Activated T-helper 2 cell treated with anti-CD3 and anti-CD28 coated beads, Interferon-gamma antibody, Interleukin-2, Interleukin-4, amounts not matched to agents 10 μg/mL and 5 μg/mL and 100 μg/mL, durations not matched to agents 14 hours and 24 hours and 36 hours (primary cell): ENCODE data around the gene PTPRQ. TPM values are rescaled to one million over a fixed set of nuclear protein-coding genes. Genes with fewer than 3 reads are reported as not detected.

Experiments used
- DNase-seq: peaks from one replicate; pipeline ENCODE4 v3.0.0; 2021; ENCODE audit warnings: low spot score
- H3K27ac Mint-ChIP-seq: one replicate; pipeline ENCODE4 v1.8.0; 2021; ENCODE audit warnings: mixed read lengths
- H3K27me3 Mint-ChIP-seq: one replicate; pipeline ENCODE4 v1.8.0; 2021; ENCODE audit warnings: low read depth, mixed read lengths
- H3K36me3 Mint-ChIP-seq: one replicate; pipeline ENCODE4 v1.8.0; 2021; ENCODE audit warnings: low read depth, mixed read lengths
- H3K4me1 Mint-ChIP-seq: one replicate; pipeline ENCODE4 v1.8.0; 2021; ENCODE audit warnings: low read depth, mixed read lengths
- H3K4me3 Mint-ChIP-seq: one replicate; pipeline ENCODE4 v1.8.0; 2021; ENCODE audit warnings: low read depth, mild to moderate bottlenecking, moderate library complexity, mixed read lengths
- H3K9me3 Mint-ChIP-seq: one replicate; pipeline ENCODE4 v1.8.0; 2021; ENCODE audit warnings: mixed read lengths
- intact Hi-C: fragments of 100-400 bp; cut with micrococcal nuclease; formaldehyde crosslinking; loops from one replicate; pipeline ENCODE4 v1.15.1; 2023
- total RNA-seq: library from RNA; stranded (reverse); gene quantifications from 2 replicates; pipeline ENCODE4 v1.2.3, GENCODE V29; 2022

The PTPRQ gene
- total RNA-seq, 1 donor from 2014 or later = not detected

- intact Hi-C loops = no loop called here
- Mint-ChIP-seq H3K4me3 (no peak overlapping the region), H3K27ac (no peak overlapping the region), H3K4me1 (no peaks in the 10 kb centered on the region), H3K27me3 (no peaks in the 10 kb centered on the region), H3K36me3 (no peaks in the 10 kb centered on the region), H3K9me3 (no peaks in the 10 kb centered on the region)
- no peak for DNase-seq
Observed at GRCh38 chr12:80681786-80682185, 237.8 kb downstream of the PTPRQ start.

- H3K27me3 Mint-ChIP-seq = no peaks in the 10 kb centered on the region
- intact Hi-C loops = no loop called here
- H3K27ac Mint-ChIP-seq = no peak overlapping the region
- no peak overlapping the region for H3K4me3 Mint-ChIP-seq
- H3K4me1 Mint-ChIP-seq = no peaks in the 10 kb centered on the region
- H3K36me3 Mint-ChIP-seq = no peaks in the 10 kb centered on the region
- H3K9me3 Mint-ChIP-seq = no peaks in the 10 kb centered on the region
- DNase-seq = no peak
Observed at GRCh38 chr12:80684077-80684495, 240.1 kb downstream of the PTPRQ start.

- no peaks in the 10 kb centered on the region for H3K4me1 Mint-ChIP-seq
- no peak for DNase-seq
- no peak overlapping the region for H3K4me3 Mint-ChIP-seq
- no peak overlapping the region for H3K27ac Mint-ChIP-seq
- no peaks in the 10 kb centered on the region for H3K36me3 Mint-ChIP-seq
- intact Hi-C loops = no loop called here
- no peaks in the 10 kb centered on the region for H3K27me3 Mint-ChIP-seq
- no peaks in the 10 kb centered on the region for H3K9me3 Mint-ChIP-seq
Observed at GRCh38 chr12:80690090-80690489, 246.1 kb downstream of the PTPRQ start.

- Mint-ChIP-seq H3K4me1 (no peaks in the 10 kb centered on the region), H3K27me3 (no peaks in the 10 kb centered on the region), H3K9me3 (no peaks in the 10 kb centered on the region), H3K36me3 (no peaks in the 10 kb centered on the region), H3K27ac (no peak overlapping the region), H3K4me3 (no peak overlapping the region)
- no peak for DNase-seq
- intact Hi-C loops = no loop called here
Observed at GRCh38 chr12:80690513-80690912, 246.5 kb downstream of the PTPRQ start.

GRCh38 chr12:80692114-80692513 is 248.1 kb downstream of the PTPRQ start:
- Mint-ChIP-seq H3K36me3 (no peaks in the 10 kb centered on the region), H3K4me1 (no peaks in the 10 kb centered on the region), H3K4me3 (no peak overlapping the region), H3K27ac (no peak overlapping the region), H3K27me3 (no peaks in the 10 kb centered on the region), H3K9me3 (no peaks in the 10 kb centered on the region)
- no peak for DNase-seq
- intact Hi-C loops = no loop called here

- H3K36me3 Mint-ChIP-seq = no peaks in the 10 kb centered on the region
- H3K27me3 Mint-ChIP-seq = no peaks in the 10 kb centered on the region
- H3K27ac Mint-ChIP-seq = no peak overlapping the region
- H3K9me3 Mint-ChIP-seq = no peaks in the 10 kb centered on the region
- H3K4me1 Mint-ChIP-seq = no peaks in the 10 kb centered on the region
- intact Hi-C loops = no loop called here
- DNase-seq = no peak
- H3K4me3 Mint-ChIP-seq = no peak overlapping the region
Observed at GRCh38 chr12:80697270-80697887, 253.3 kb downstream of the PTPRQ start.

GRCh38 chr12:80698256-80698655 is 254.2 kb downstream of the PTPRQ start:
- intact Hi-C loops = no loop called here
- Mint-ChIP-seq H3K9me3 (no peaks in the 10 kb centered on the region), H3K36me3 (no peaks in the 10 kb centered on the region), H3K4me1 (peaks cover 3% of the 10 kb centered on the region), H3K27ac (no peak overlapping the region), H3K27me3 (no peaks in the 10 kb centered on the region), H3K4me3 (no peak overlapping the region)
- DNase-seq = no peak

GRCh38 chr12:80698847-80699542 is 255.0 kb downstream of the PTPRQ start:
- DNase-seq = no peak
- Mint-ChIP-seq H3K27ac (no peak overlapping the region), H3K36me3 (no peaks in the 10 kb centered on the region), H3K9me3 (no peaks in the 10 kb centered on the region), H3K4me1 (peaks cover 5% of the 10 kb centered on the region), H3K4me3 (no peak overlapping the region), H3K27me3 (no peaks in the 10 kb centered on the region)
- intact Hi-C loops = no loop called here

GRCh38 chr12:80700327-80700726 is 256.3 kb downstream of the PTPRQ start:
- Mint-ChIP-seq H3K4me1 (peaks cover 5% of the 10 kb centered on the region), H3K36me3 (no peaks in the 10 kb centered on the region), H3K27ac (no peak overlapping the region), H3K4me3 (no peak overlapping the region), H3K9me3 (no peaks in the 10 kb centered on the region), H3K27me3 (no peaks in the 10 kb centered on the region)
- no peak for DNase-seq
- intact Hi-C loops = no loop called here

- peaks cover 6% of the 10 kb centered on the region for H3K27me3 Mint-ChIP-seq
- no peak overlapping the region for H3K27ac Mint-ChIP-seq
- peaks cover 5% of the 10 kb centered on the region for H3K4me1 Mint-ChIP-seq
- H3K4me3 Mint-ChIP-seq = no peak overlapping the region
- H3K9me3 Mint-ChIP-seq = no peaks in the 10 kb centered on the region
- DNase-seq = no peak
- H3K36me3 Mint-ChIP-seq = no peaks in the 10 kb centered on the region
- intact Hi-C loops = no loop called here
Observed at GRCh38 chr12:80701388-80701787, 257.4 kb downstream of the PTPRQ start.

- Mint-ChIP-seq H3K9me3 (no peaks in the 10 kb centered on the region), H3K4me1 (peaks cover 5% of the 10 kb centered on the region), H3K27ac (no peak overlapping the region), H3K36me3 (no peaks in the 10 kb centered on the region), H3K27me3 (peaks cover 19% of the 10 kb centered on the region), H3K4me3 (no peak overlapping the region)
- no peak for DNase-seq
- intact Hi-C loops = no loop called here
Observed at GRCh38 chr12:80702889-80703805, 259.1 kb downstream of the PTPRQ start.

GRCh38 chr12:80704420-80704819 is 260.4 kb downstream of the PTPRQ start:
- intact Hi-C loops = no loop called here

More at GRCh38 chr12:80704420-80704819, 260.4 kb downstream of the PTPRQ start:
- Mint-ChIP-seq H3K27me3 (peaks cover 30% of the 10 kb centered on the region), H3K9me3 (no peaks in the 10 kb centered on the region), H3K36me3 (no peaks in the 10 kb centered on the region), H3K4me1 (peaks cover 5% of the 10 kb centered on the region), H3K4me3 (no peak overlapping the region), H3K27ac (no peak overlapping the region)
- DNase-seq = no peak
